HG02884 (cell line): ENCODE measurements around the gene PLD6.

Source experiments
- ATAC-seq: cut with Tn5 transposase; IDR thresholded peaks from one replicate; pipeline ENCODE4 v1.9.1; 2021; ENCODE audit warnings: mild to moderate bottlenecking, moderate library complexity; ENCODE audit not compliant: unreplicated experiment

PLD6 gene

GRCh38 chr17:17227608-17228520 lies 21.7 kb upstream of the PLD6 start:
- ATAC-seq, result no peak

GRCh38 chr17:17226451-17227265 lies 20.5 kb upstream of the PLD6 start:
- no peak for ATAC-seq

- ATAC-seq, result no peak
These were observed 19.8 kb upstream of the PLD6 start for GRCh38 chr17:17225901-17226300.

DNA sequence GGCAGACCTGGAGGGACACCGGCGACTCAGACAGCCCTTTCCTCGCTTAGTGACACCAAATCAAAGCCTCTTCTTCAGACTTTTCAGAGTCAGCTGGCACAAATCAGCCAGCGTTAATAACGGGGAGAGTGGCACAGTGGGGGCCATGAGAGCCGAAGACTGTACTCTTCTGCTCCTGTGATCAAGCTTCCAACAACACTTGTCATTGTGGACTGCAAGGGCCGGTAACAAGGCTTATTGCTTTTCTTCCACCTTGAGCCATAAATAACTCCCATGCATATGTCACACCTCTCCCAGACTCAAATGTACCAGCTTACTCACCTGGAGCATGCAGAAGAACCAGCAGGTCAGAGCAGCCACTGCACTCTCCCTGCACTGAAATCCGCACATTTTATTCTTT lies 18.0 kb upstream of the PLD6 start:
- ATAC-seq, result no peak

DNA sequence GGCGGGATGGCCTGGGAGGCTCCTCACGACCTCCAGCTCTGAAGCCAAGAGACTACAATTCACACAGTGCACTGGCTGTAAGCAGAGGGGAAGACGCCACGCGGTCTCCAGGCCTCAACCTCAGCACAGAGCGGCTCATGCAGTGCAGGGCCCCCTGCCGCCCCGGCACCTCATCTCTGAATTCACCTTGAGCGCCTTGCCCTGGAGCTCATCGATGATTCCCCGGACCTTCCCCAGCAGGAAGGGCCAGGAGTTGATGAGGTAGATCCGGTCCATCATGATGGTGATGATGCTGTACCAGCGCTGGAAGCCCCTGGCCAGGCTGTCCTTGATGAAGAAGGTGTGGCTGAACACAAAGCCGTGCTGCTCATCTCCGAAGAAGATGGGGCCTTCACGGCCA lies 17.6 kb upstream of the PLD6 start:
- no peak for ATAC-seq

GRCh38 chr17:17221329-17221728 lies 15.2 kb upstream of the PLD6 start:
- no peak for ATAC-seq

- ATAC-seq, result no peak
These were observed 14.4 kb upstream of the PLD6 start for GRCh38 chr17:17220529-17220928.

DNA sequence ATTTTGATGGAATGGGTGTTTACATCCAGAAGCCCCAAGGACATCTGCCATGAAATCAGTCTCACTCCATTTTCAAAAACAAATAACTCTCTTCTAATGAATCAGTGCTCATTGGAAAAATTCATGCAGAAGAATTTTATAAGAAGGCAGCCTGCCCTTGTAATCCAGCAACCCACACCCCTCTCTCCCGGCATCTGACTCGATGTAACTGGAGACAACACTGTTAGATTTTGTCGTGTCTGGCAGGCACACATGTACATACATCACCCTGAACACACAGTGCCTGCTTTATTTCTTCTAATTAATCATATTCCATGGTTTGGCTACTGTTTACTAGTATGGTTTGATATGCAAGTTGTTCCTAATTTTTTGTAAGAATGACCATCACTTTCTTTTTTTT lies 11.9 kb upstream of the PLD6 start:
- ATAC-seq, result no peak

GRCh38 chr17:17216776-17217175 lies 10.6 kb upstream of the PLD6 start:
- ATAC-seq, result no peak

GRCh38 chr17:17216236-17216635 lies 10.1 kb upstream of the PLD6 start:
- ATAC-seq, result no peak

- ATAC-seq, result no peak
These were observed 9.4 kb upstream of the PLD6 start for GRCh38 chr17:17215575-17215974.

GRCh38 chr17:17214646-17215436 lies 8.7 kb upstream of the PLD6 start:
- no peak for ATAC-seq

DNA sequence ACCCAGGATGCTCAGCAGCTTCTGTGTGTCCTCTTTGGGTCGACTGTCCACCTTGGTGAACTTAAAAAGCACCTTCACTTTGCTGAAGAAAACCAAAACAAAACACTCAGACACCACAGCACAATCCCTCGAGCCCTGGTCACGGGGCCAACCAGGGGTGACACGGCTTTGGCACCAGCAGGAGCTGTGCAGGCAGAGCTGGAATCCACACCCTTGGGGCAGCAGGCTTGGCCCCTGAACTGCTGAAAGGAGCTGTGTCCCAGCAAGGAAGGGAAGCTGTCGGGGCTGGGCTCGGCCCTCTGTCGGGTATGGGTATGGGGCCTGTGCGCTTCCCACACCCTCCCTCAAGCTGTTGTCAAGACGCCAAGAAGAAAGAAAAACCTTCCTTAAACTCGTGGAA lies 7.6 kb upstream of the PLD6 start:
- ATAC-seq, result no peak

DNA sequence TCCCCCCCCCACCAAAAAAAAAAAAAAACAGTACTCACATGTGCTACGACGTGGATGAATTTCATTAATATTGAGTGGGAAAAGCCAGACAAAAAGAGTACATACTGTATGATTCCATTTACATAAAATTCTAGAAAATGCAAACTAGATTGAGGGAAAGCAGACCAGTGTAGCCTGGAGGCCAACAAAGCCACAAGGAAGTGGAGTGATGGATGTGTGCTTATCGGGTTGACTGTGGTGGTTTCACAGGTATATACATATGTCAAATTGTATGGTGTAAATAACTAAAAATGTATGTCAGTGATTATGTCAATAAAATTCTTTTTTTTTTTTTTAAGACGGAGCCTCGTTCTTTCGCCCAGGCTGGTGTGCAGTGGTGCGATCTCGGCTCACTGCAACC lies 1.9 kb upstream of the PLD6 start:
- no peak for ATAC-seq

DNA sequence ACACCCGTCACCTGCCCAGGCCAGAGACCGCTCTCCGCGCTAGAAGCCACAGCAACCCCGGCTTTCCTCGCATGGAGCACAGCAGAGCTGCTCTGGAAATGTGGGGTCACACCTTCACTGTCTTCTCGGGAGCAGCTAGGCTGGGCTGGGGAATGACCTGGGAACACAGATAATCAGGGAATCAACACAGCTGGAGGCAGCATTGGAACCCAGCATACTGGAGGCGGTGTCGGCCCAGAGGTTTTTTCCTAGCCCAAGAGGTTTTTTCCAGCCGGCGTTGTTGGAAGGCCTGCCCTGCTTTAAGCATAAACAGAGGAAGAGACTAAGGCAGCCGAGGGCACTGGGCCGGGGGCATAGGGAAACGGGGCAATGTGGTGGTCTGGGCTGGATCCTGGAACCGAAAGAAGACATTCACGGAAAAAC lies 791 bp upstream of the PLD6 start:
- no peak for ATAC-seq

DNA sequence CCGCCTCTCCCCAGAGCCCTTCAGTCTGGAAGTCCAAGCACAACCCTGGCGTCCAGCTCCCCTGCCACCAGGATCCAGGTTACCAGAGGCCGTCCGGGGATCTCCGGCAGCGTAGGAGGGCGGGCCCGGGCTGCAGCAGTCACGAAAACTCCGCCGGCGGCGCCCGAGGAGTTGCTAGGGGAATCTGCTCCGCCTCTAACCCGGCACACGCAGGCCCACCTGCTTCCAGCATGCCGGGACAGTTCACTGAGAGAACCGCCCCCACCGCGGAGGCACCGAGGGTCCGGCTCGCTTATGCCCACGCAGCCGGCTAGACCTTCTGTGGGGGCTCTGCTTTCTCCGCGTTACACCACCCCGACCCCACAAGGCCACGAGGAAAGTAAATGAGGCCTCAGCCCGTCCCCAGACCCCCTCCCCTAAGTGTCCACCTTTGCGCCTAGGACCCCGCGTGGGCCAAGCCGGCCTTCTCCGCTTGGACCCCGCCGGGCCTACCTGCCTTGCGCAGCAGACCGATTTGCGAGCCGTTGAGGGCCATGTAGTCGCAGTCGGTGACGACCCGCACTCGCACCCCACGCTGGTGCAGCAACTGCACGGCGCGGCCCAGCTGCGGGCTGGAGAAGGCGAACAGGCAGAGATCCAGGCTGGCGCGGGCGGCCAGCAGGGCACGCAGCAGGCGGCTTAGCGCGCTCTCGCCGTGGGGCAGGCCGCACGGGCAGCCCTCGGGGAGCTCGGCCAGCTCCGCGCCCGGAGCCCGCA lies 587 bp downstream of the PLD6 start:
- ATAC-seq, result peak; percentile 27

DNA sequence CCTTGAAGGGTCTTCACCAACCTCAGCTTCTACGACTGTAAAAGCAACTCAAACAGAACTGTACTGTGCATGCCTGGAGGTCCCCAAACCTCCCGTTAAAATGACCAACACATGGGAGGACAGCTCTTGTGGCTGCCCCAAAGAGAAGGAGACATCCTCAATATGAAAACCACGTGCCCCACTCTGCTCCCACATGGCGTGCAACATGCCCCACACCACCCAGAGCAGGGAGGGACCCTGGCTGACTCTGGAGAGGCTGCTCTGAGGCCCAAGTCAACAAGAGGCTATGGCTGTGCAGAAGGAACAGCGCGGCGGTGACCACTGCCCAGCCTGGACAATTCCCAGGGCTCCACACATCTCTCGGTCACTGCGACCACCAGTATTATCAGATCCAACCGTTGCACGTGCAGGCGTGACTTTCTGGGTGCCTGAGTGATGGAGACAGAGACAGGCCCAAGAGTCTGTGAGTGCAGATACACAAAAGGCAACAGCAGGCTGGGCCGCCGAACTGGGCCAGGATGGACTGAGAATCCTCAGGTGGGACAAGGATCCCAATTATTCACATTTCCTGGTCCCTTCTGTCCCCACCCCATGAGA lies 1.4 kb downstream of the PLD6 start:
- ATAC-seq, result no peak

GRCh38 chr17:17204041-17204591 lies 2.0 kb downstream of the PLD6 start:
- ATAC-seq, result no peak

- ATAC-seq, result no peak
These were observed 2.9 kb downstream of the PLD6 start for GRCh38 chr17:17203173-17203730.
